Activated T-helper 1 cell treated with anti-CD3 and anti-CD28 coated beads, Interleukin-12 subunit alpha, Interleukin-12 subunit beta, Interleukin-2, Interleukin-4 antibody, amounts not matched to agents 30 ng/mL and 10 ng/mL and 1 ng/mL, durations not matched to agents 14 hours and 24 hours and 36 hours (primary cell): Measurements from ENCODE around the gene VWC2. TPM values are rescaled to one million over a fixed set of nuclear protein-coding genes. Genes with fewer than 3 reads are reported as not detected.

ENCODE experiments used
- DNase-seq: peaks from one replicate; pipeline ENCODE4 v3.0.0; 2021; ENCODE audit warnings: low spot score
- H3K27ac Mint-ChIP-seq: one replicate; pipeline ENCODE4 v1.8.0; 2021; ENCODE audit warnings: mild to moderate bottlenecking, mixed read lengths
- H3K27me3 Mint-ChIP-seq: one replicate; pipeline ENCODE4 v1.8.0; 2022; ENCODE audit warnings: mild to moderate bottlenecking, moderate library complexity, mixed read lengths; ENCODE audit not compliant: insufficient read depth
- H3K36me3 Mint-ChIP-seq: one replicate; pipeline ENCODE4 v1.8.0; 2021; ENCODE audit warnings: low read depth, mixed read lengths
- H3K4me1 Mint-ChIP-seq: one replicate; pipeline ENCODE4 v1.8.0; 2021; ENCODE audit warnings: low read depth, mixed read lengths
- H3K4me3 Mint-ChIP-seq: one replicate; pipeline ENCODE4 v1.8.0; 2021; ENCODE audit warnings: mild to moderate bottlenecking, moderate library complexity, mixed read lengths
- H3K9me3 Mint-ChIP-seq: one replicate; pipeline ENCODE4 v1.8.0; 2021; ENCODE audit warnings: mixed read lengths
- intact Hi-C: fragments of 100-400 bp; cut with micrococcal nuclease; formaldehyde crosslinking; loops from one replicate; pipeline ENCODE4 v1.15.1; 2024
- total RNA-seq: library from RNA; stranded (reverse); gene quantifications from 2 replicates; pipeline ENCODE4 v1.2.3, GENCODE V29; 2022

Gene VWC2
- total RNA-seq, 1 donor from 2014 or later: not detected

DNA sequence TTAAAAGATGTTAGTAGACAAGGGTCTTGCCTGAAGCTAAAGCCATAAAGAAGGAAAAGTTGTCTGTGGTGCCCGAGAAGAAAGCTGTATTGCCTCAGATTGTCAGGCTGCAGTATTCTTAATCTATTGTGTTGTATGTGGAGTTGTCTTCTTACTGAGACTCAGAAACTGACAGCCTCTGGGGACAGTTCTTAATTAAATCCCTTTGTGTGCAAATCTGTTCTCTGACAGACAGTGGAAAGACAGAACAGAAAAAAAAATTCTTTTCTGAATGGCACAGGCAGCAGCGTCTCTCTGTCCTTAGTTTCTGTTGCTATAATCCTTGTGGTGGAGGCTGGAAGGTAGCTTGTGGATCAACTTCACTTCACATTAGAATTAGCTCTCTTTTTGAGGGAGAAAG lies 16.8 kb downstream of the VWC2 start:
- DNase-seq: no peak
- intact Hi-C loops: loop anchor here (5.0 kb wide), 1 partner anchor 788 kb away; no protein-coding TSS in a partner anchor
- Mint-ChIP-seq H3K9me3 (peaks cover 11% of the 10 kb centered on the region), H3K27me3 (peaks cover 2% of the 10 kb centered on the region), H3K27ac (no peak overlapping the region), H3K4me3 (no peak overlapping the region), H3K4me1 (no peaks in the 10 kb centered on the region), H3K36me3 (no peaks in the 10 kb centered on the region)

DNA sequence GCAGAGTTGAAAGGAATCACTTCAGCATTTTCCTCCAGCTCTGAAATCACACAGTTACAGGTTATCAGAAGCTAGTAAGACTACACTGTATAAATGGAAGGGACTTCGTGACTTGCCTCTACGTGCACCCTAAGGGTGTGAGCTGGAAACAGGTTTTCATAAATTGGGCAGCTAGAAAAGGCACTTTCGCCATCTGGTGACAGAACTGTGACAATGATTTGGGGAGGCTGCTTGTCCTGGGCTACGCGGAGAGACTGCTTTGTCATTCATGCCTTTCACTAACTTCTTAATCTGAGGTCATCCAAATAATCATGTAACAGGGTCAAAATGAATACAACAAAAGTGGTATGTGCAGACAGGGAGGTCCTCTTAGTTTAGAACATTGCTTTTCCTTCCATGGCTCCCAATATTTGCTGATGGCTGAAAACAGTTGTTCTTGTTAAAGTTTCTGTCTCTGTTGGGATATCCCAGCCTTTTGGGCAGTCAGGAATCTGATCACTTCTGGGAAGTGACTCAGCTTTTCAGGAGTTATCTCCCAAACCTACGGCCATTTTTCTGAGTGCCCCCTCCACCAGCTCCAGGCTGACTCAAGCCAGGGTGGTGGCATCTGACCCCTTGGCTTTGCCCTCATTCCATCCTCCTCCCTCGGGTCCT lies 17.8 kb downstream of the VWC2 start:
- H3K4me1 Mint-ChIP-seq: no peaks in the 10 kb centered on the region
- no peak for DNase-seq
- peaks cover 2% of the 10 kb centered on the region for H3K27me3 Mint-ChIP-seq
- H3K27ac Mint-ChIP-seq: no peak overlapping the region
- H3K36me3 Mint-ChIP-seq: no peaks in the 10 kb centered on the region
- no peak overlapping the region for H3K4me3 Mint-ChIP-seq
- intact Hi-C loops: loop anchor here (5.0 kb wide), 1 partner anchor 789 kb away; no protein-coding TSS in a partner anchor
- peaks cover 11% of the 10 kb centered on the region for H3K9me3 Mint-ChIP-seq

DNA sequence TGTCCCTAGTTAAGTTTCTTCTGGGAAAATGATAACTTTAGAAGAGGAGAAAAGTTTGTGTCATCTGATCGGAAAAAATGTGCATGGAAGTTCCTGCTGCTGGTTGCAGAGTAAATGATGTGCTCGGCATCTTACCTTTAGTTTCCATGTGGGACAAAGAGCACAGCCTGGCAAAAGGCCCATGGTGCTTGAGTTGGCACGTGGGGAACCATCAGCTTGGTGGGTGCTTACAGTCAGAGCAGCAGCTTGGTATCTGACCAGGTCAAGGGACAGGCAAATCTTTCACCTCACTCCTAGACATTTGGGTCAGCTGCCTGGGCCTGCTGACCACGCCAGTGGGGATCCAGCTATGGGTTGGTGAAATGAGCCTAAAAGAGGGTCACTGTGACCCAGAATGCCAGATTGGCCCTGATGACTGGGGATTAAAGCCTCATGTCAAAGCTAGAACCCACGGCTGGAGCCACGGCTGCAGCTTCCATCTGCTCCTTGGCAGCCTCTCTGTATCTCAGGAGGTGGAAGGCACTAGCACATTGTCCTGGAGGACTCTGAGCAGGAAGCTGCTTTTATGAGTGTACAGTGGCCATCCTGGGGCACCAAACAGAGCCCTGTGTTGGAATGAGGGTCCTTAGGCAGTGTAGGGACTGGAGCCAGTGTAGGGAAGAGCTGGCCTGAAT lies 24.7 kb downstream of the VWC2 start:
- H3K9me3 Mint-ChIP-seq: no peaks in the 10 kb centered on the region
- no peaks in the 10 kb centered on the region for H3K36me3 Mint-ChIP-seq
- H3K27me3 Mint-ChIP-seq: peaks cover 2% of the 10 kb centered on the region
- DNase-seq: no peak
- no peaks in the 10 kb centered on the region for H3K4me1 Mint-ChIP-seq
- no peak overlapping the region for H3K4me3 Mint-ChIP-seq
- H3K27ac Mint-ChIP-seq: no peak overlapping the region
- intact Hi-C loops: no loop called here

DNA sequence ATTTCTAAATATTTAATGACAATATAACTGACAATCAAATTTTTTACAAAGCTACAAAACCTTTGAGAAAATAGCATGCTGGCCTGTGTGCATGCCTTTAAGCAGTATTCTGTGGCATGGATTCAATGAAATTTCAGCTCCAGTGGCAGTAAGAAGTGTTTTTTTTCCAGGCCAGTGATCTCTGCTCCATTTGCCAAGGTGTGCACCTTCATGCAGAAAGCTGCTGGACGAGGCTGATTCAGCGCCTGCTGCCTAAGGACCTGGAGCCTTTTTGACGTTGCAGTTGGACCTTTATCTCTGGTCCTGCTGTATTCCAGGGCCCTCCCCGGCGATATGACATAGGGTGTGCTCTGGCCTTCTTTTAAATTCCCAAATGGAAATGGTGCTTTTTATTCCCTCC lies 26.6 kb downstream of the VWC2 start:
- no peaks in the 10 kb centered on the region for H3K27me3 Mint-ChIP-seq
- no peak overlapping the region for H3K4me3 Mint-ChIP-seq
- intact Hi-C loops: no loop called here
- H3K27ac Mint-ChIP-seq: no peak overlapping the region
- no peaks in the 10 kb centered on the region for H3K4me1 Mint-ChIP-seq
- no peaks in the 10 kb centered on the region for H3K36me3 Mint-ChIP-seq
- no peaks in the 10 kb centered on the region for H3K9me3 Mint-ChIP-seq
- DNase-seq: no peak

DNA sequence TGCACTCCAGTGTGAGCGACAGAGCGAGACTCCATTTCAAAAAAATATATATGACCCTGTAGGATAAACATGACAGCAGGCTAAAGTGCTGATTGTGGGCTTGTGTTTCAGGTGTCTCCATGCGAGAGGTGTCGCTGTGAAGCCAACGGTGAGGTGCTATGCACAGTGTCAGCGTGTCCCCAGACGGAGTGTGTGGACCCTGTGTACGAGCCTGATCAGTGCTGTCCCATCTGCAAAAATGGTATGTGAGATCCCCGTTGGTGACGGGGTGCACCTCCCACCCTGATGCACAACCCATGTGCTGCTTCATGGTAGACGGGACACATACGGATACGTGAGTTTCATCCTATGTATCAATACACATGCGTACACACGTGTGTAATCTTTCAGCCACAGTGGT lies 29.2 kb downstream of the VWC2 start:
- no peak overlapping the region for H3K27ac Mint-ChIP-seq
- no peak for DNase-seq
- no peaks in the 10 kb centered on the region for H3K4me1 Mint-ChIP-seq
- H3K36me3 Mint-ChIP-seq: no peaks in the 10 kb centered on the region
- intact Hi-C loops: no loop called here
- no peaks in the 10 kb centered on the region for H3K9me3 Mint-ChIP-seq
- H3K27me3 Mint-ChIP-seq: no peaks in the 10 kb centered on the region
- no peak overlapping the region for H3K4me3 Mint-ChIP-seq

DNA sequence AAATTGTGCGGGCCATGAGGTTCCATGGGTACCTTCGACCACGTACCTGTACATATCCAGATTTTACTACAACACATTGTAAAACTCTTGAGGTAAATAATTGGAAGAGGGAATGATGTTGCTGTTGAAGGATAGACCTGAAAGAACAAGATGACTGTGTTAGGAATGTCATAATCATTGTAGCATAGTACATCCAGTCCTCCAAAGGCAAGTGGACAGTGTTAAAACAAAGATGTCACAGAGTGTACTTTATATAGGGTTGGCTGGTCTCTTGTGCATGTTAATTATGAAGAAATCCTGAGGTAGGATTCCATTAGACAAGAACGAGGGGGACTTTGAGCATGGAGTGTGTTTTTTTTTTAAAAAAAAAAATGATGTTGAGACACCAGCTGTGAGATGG lies 30.4 kb downstream of the VWC2 start:
- no peak overlapping the region for H3K4me3 Mint-ChIP-seq
- DNase-seq: no peak
- intact Hi-C loops: no loop called here
- no peaks in the 10 kb centered on the region for H3K9me3 Mint-ChIP-seq
- no peaks in the 10 kb centered on the region for H3K4me1 Mint-ChIP-seq
- no peak overlapping the region for H3K27ac Mint-ChIP-seq
- peaks cover under 1% of the 10 kb centered on the region for H3K27me3 Mint-ChIP-seq
- H3K36me3 Mint-ChIP-seq: no peaks in the 10 kb centered on the region

DNA sequence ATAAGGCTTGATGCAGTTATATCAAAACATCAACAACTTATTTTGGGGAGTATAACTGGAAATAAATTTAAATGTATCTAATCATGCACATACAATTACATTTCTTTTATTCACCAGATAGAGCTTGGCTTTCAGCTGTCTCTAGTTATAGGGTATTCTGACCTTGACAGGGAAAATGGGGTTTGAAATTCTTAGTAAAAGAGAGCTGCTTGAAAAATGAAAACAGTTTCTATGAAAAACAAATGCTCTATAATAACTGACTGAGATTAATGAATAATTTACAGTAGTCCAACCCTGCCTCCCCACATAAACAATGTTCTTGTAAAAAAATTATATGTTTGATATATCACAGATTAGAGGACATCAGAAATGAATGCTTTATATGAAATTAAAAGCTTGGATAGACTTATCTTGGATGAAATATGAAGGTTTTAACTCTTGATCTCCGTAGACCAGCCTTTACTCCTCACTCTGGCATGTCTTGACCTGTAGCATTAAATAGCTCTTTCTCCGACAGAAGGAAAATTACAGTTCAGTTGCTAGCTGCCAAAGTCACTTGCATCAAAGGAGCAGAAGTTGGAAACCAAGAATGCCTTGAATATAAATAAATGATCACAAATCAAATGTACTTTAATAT lies 32.1 kb downstream of the VWC2 start:
- H3K9me3 Mint-ChIP-seq: no peaks in the 10 kb centered on the region
- DNase-seq: no peak
- no peak overlapping the region for H3K27ac Mint-ChIP-seq
- intact Hi-C loops: no loop called here
- H3K4me1 Mint-ChIP-seq: no peaks in the 10 kb centered on the region
- peaks cover 2% of the 10 kb centered on the region for H3K27me3 Mint-ChIP-seq
- no peaks in the 10 kb centered on the region for H3K36me3 Mint-ChIP-seq
- H3K4me3 Mint-ChIP-seq: no peak overlapping the region

DNA sequence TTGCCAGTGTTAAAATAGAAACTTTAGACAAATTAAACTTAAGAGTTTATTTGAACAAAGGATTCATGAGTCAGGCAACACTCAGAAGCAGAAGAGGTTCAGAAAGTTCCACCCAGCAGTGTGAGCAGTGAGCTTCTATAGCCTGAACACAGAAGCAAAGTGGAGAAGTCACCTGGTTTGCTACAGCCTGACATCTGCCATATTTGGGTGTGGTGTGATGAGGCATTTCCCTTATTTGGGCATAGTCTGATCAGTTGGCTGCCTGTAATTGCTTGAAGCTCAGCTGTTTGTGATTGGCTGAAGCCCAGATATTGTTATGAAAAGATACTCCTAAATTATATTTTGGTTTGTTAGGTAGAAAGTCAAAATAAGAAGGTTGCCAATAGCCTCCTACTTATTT lies 39.1 kb downstream of the VWC2 start:
- Mint-ChIP-seq H3K36me3 (no peaks in the 10 kb centered on the region), H3K27ac (no peak overlapping the region), H3K4me1 (no peaks in the 10 kb centered on the region), H3K9me3 (no peaks in the 10 kb centered on the region), H3K4me3 (no peak overlapping the region), H3K27me3 (peaks cover 2% of the 10 kb centered on the region)
- intact Hi-C loops: no loop called here
- no peak for DNase-seq

DNA sequence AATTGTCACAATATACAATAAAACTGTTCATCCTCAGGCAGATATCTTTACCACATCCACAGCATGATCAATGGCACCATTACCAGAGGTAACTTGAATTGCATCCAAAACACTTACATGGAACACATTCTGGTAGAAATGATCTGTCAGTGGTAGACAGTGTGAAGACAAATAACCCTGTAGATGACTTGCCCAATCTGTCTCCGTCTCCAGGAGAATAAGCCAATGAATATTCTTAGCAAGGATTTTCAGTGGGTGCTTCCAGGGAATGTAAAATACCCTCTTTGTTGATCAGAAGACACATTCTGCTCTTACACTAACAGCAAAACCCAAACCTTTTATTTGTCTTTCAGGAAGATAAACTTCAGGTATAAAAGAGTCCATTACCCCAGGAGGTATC lies 43.8 kb downstream of the VWC2 start:
- H3K27ac Mint-ChIP-seq: no peak overlapping the region
- no peak overlapping the region for H3K4me3 Mint-ChIP-seq
- peaks cover 2% of the 10 kb centered on the region for H3K27me3 Mint-ChIP-seq
- H3K4me1 Mint-ChIP-seq: no peaks in the 10 kb centered on the region
- no peaks in the 10 kb centered on the region for H3K36me3 Mint-ChIP-seq
- intact Hi-C loops: no loop called here
- H3K9me3 Mint-ChIP-seq: no peaks in the 10 kb centered on the region
- DNase-seq: no peak

DNA sequence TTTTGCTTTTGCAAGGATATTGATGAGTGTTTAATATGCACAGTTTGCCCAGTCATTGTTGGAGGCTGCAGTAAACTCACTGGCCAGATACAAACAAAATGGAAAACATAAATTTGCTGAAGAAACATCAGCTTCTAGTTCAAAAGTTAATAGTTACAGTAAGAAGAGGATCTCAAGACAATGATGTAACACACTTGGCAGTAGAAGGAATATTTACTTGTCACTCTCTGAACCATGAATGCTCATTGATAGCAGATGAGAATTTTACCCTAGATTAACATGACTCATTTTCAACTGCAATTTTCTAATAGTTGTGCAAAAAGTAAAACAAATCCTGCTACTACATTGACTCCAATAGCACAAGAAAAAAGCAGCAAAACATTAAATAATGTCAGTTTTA lies 47.7 kb downstream of the VWC2 start:
- DNase-seq: no peak
- Mint-ChIP-seq H3K27ac (no peak overlapping the region), H3K4me1 (no peaks in the 10 kb centered on the region), H3K4me3 (no peak overlapping the region), H3K36me3 (no peaks in the 10 kb centered on the region), H3K9me3 (no peaks in the 10 kb centered on the region), H3K27me3 (peaks cover 2% of the 10 kb centered on the region)
- intact Hi-C loops: no loop called here

DNA sequence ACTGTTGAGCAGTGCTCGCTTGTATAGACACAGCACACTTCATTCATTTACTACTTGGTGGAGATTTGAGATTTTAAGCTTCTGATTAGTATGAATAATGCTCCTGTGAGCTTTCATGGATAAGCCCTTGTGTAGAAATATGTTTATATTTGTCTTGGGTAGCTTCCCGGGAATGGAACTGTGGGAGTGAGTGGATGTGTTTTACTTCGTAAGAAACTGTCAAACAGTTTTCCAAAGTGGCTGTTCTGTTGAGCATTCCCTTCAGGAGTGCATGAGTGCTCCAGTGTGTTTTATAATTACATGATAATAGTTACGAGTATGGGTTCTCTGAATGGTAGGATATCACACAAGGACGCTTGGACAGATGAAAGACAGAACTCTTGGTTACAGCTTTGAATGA lies 49.4 kb downstream of the VWC2 start:
- intact Hi-C loops: no loop called here
- Mint-ChIP-seq H3K4me3 (no peak overlapping the region), H3K27me3 (peaks cover 2% of the 10 kb centered on the region), H3K4me1 (no peaks in the 10 kb centered on the region), H3K27ac (no peak overlapping the region), H3K9me3 (no peaks in the 10 kb centered on the region), H3K36me3 (no peaks in the 10 kb centered on the region)
- DNase-seq: no peak

DNA sequence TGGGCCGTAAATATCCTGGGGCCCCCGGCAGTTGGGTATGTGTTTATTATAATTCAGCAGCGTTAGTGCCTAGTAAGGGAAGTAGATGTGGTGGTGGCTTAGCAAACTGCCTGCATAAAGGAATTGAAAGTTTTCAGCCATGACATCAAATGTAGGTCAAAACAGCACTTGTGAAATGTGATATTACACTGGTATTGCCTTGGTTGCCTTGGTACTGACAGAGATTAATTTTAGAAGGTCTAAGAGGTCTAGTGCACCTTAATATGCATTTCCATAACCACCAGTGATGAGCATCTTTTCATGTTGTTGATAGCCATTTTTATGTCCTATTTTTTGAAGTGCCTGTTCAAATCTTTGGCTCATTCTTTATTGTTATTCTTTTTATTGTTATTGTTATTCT lies 50.1 kb downstream of the VWC2 start:
- Mint-ChIP-seq H3K4me3 (no peak overlapping the region), H3K27me3 (no peaks in the 10 kb centered on the region), H3K4me1 (no peaks in the 10 kb centered on the region), H3K9me3 (no peaks in the 10 kb centered on the region), H3K36me3 (no peaks in the 10 kb centered on the region), H3K27ac (no peak overlapping the region)
- DNase-seq: no peak
- intact Hi-C loops: no loop called here

DNA sequence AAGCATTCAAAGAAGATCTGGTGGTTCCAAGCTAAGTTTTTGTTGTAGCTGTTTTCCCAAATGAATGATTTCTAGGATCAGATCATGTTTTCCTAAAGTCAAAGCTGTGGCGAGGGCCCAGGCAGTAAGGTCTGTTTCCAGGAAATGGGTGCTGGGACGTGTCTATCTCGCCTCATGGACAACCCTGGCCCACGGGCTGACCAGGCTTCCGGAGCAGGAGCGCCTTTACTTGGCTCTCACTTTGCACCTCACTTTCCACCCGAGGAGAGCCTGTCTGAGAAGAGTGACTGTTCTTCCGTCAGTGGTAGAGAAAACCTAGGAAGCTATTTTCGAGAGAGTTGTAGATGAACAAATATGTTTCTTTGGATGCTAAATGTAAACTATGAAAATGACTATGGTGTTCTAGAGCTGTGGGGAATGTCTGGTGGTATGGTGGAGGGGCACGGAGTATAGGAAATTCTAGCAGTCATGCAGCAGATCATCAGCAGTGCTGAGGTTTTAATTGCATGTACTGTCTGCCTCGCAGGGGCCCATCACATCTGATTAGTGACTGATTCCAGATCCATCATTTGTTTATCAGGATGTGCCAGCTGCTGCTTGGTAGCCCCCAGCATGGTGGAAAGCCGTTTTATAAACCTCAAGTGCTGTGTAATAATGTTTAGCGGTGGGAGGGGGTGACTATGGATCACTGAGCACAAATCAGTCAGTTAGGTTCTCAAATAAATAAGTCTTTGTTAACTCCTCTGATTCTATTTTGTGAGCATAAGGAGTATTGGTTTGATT lies 66.6 kb downstream of the VWC2 start:
- intact Hi-C loops: no loop called here
- no peaks in the 10 kb centered on the region for H3K36me3 Mint-ChIP-seq
- H3K27me3 Mint-ChIP-seq: peaks cover 2% of the 10 kb centered on the region
- H3K9me3 Mint-ChIP-seq: no peaks in the 10 kb centered on the region
- no peak overlapping the region for H3K4me3 Mint-ChIP-seq
- DNase-seq: no peak
- no peaks in the 10 kb centered on the region for H3K4me1 Mint-ChIP-seq
- no peak overlapping the region for H3K27ac Mint-ChIP-seq
